HEK293 (cell line): ENCODE results near the gene CDH8.

Source experiments
- CTCF ChIP-seq: fragments of 450-650 bp; formaldehyde crosslinking; IDR thresholded peaks from 2 replicates; pipeline ENCODE4 v1.5.1; 2016; ENCODE audit warnings: missing biosample characterization, missing genetic modification characterization
- ZBTB8A ChIP-seq: fragments of 450-650 bp; formaldehyde crosslinking; IDR thresholded peaks from 2 replicates; pipeline ENCODE4 v1.5.1; 2016; ENCODE audit warnings: missing biosample characterization, missing genetic modification characterization
- ZEB2 ChIP-seq: fragments of 450-650 bp; formaldehyde crosslinking; IDR thresholded peaks from 2 replicates; pipeline ENCODE4 v1.5.1; 2016; ENCODE audit warnings: missing biosample characterization, missing genetic modification characterization
- ZFP3 ChIP-seq: fragments of 450-650 bp; formaldehyde crosslinking; IDR thresholded peaks from 2 replicates; pipeline ENCODE4 v1.5.1; 2016; ENCODE audit warnings: low read depth, missing biosample characterization, missing genetic modification characterization
- ZIC2 ChIP-seq: fragments of 450-650 bp; formaldehyde crosslinking; IDR thresholded peaks from 2 replicates; pipeline ENCODE4 v1.5.1; 2016; ENCODE audit warnings: missing biosample characterization, missing genetic modification characterization
- ZNF114 ChIP-seq: fragments of 450-650 bp; formaldehyde crosslinking; IDR thresholded peaks from 2 replicates; pipeline ENCODE4 v1.5.0; 2017; ENCODE audit warnings: missing biosample characterization, missing genetic modification characterization
- ZNF24 ChIP-seq: fragments of 450-650 bp; formaldehyde crosslinking; IDR thresholded peaks from 2 replicates; pipeline ENCODE4 v1.5.1; 2016; ENCODE audit warnings: missing biosample characterization, missing genetic modification characterization
- ZNF274 ChIP-seq, 2 experiments: fragments of 200-500 bp in 1 of 2; fragments of 450-650 bp in 1 of 2; sonication (Bioruptor generic) in 1 of 2; formaldehyde crosslinking in 1 of 2; IDR thresholded peaks; 2 replicates each; pipeline versions ENCODE4 v1.5.1 to v1.6.1; 2014 to 2016; ENCODE audit warnings: borderline replicate concordance in 1 of 2, inconsistent platforms in 1 of 2, low read length in 1 of 2, missing biosample characterization in 1 of 2, missing genetic modification characterization in 1 of 2
- ZNF423 ChIP-seq: fragments of 450-650 bp; formaldehyde crosslinking; IDR thresholded peaks from 2 replicates; pipeline ENCODE4 v1.5.1; 2016; ENCODE audit warnings: missing biosample characterization, missing genetic modification characterization
- ZNF621 ChIP-seq: fragments of 450-650 bp; formaldehyde crosslinking; IDR thresholded peaks from 2 replicates; pipeline ENCODE4 v1.5.1; 2017; ENCODE audit warnings: missing biosample characterization, missing genetic modification characterization
- ZNF768 ChIP-seq: fragments of 450-650 bp; formaldehyde crosslinking; IDR thresholded peaks from 2 replicates; pipeline ENCODE4 v1.5.1; 2018; ENCODE audit warnings: missing biosample characterization, mild to moderate bottlenecking, missing genetic modification characterization

DNA sequence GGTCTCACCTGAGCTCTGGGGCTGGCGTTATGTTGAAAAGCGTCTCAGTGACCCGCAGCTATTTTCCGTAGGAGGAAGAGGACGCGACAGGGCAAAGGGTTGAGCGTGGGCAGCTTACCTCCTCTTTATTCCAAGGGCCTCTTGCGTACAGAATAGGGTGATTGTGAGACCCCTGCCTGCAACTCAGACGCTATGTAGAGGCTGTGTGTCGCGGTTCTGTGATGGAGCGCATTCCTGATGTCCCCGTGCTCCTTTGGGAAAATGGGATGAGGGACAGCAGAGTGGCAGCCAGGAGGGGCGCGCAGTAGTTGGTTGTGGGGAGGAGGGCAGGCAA lies 531 bp upstream of the CDH8 start:
- no peak for TF ChIP-seq ZNF274 (IDR thresholded peaks at IDR 0.05; ENCODE audit: low read length)
- no peak for TF ChIP-seq ZNF274 (tag by site-specific recombination; IDR thresholded peaks at IDR 0.05; ENCODE audit: borderline replicate concordance)
- no peak for TF ChIP-seq CTCF (tag by site-specific recombination)
- no peak for TF ChIP-seq ZNF423 (tag by site-specific recombination)
- TF ChIP-seq ZIC2 (tag by site-specific recombination), result no peak
- no peak for TF ChIP-seq ZEB2 (tag by site-specific recombination)
- TF ChIP-seq ZBTB8A (tag by site-specific recombination), result no peak
- TF ChIP-seq ZNF114 (tag by site-specific recombination), result no peak
- TF ChIP-seq ZNF768 (tag by site-specific recombination), result no peak
- TF ChIP-seq ZNF621 (tag by site-specific recombination), result no peak
- TF ChIP-seq ZFP3 (tag by site-specific recombination), result no peak
- TF ChIP-seq ZNF24 (tag by site-specific recombination), result no peak
